ENCODE results near the gene ARHGEF3.
A peak's percentile ranks its signal among the peaks of the same experiment; 100 is the strongest.

ARHGEF3 gene

GRCh38 chr3:56816061-56816460 lies 14.3 kb upstream of the ARHGEF3 start:
- Histone ChIP-seq H3K27me3 (ENCODE audit: insufficient read depth, low read length) (no peaks in the 10 kb centered on the region), H2AFZ (ENCODE audit: low read depth, low read length) (no peak overlapping the region), H3K36me3 (ENCODE audit: insufficient read depth, low read length) (no peaks in the 10 kb centered on the region), H3K9me3 (ENCODE audit: low read length) (no peaks in the 10 kb centered on the region), H3K4me1 (ENCODE audit: insufficient read depth, low read length) (no peaks in the 10 kb centered on the region), H3K4me3 (ENCODE audit: low read length) (no peak overlapping the region)

GRCh38 chr3:56815589-56815988 lies 13.8 kb upstream of the ARHGEF3 start:
- no peak overlapping the region for H2AFZ ChIP-seq (ENCODE audit: low read depth, low read length)

GRCh38 chr3:56813653-56813960 lies 11.9 kb upstream of the ARHGEF3 start:
- H3K36me3 ChIP-seq (ENCODE audit: insufficient read depth, low read length) = no peaks in the 10 kb centered on the region
- H3K4me1 ChIP-seq (ENCODE audit: insufficient read depth, low read length) = no peaks in the 10 kb centered on the region

More at GRCh38 chr3:56815589-56815988, 13.8 kb upstream of the ARHGEF3 start:
- H3K4me3 ChIP-seq (ENCODE audit: low read length) = no peak overlapping the region
- H3K4me1 ChIP-seq (ENCODE audit: insufficient read depth, low read length) = no peaks in the 10 kb centered on the region
- H3K27me3 ChIP-seq (ENCODE audit: insufficient read depth, low read length) = no peaks in the 10 kb centered on the region
- no peaks in the 10 kb centered on the region for H3K36me3 ChIP-seq (ENCODE audit: insufficient read depth, low read length)
- no peaks in the 10 kb centered on the region for H3K9me3 ChIP-seq (ENCODE audit: low read length)

GRCh38 chr3:56812754-56813652 lies 11.3 kb upstream of the ARHGEF3 start:
- no peaks in the 10 kb centered on the region for H3K36me3 ChIP-seq (ENCODE audit: insufficient read depth, low read length)
- H2AFZ ChIP-seq (ENCODE audit: low read depth, low read length) = no peak overlapping the region
- H3K9me3 ChIP-seq (ENCODE audit: low read length) = no peaks in the 10 kb centered on the region
- no peaks in the 10 kb centered on the region for H3K4me1 ChIP-seq (ENCODE audit: insufficient read depth, low read length)
- no peaks in the 10 kb centered on the region for H3K27me3 ChIP-seq (ENCODE audit: insufficient read depth, low read length)
- no peak overlapping the region for H3K4me3 ChIP-seq (ENCODE audit: low read length)

More at GRCh38 chr3:56813653-56813960, 11.9 kb upstream of the ARHGEF3 start:
- no peaks in the 10 kb centered on the region for H3K27me3 ChIP-seq (ENCODE audit: insufficient read depth, low read length)
- no peak overlapping the region for H2AFZ ChIP-seq (ENCODE audit: low read depth, low read length)
- H3K9me3 ChIP-seq (ENCODE audit: low read length) = no peaks in the 10 kb centered on the region
- no peak overlapping the region for H3K4me3 ChIP-seq (ENCODE audit: low read length)

- Histone ChIP-seq H3K9me3 (ENCODE audit: low read length) (no peaks in the 10 kb centered on the region), H3K4me3 (ENCODE audit: low read length) (no peak overlapping the region), H3K27me3 (ENCODE audit: insufficient read depth, low read length) (no peaks in the 10 kb centered on the region), H3K36me3 (ENCODE audit: insufficient read depth, low read length) (no peaks in the 10 kb centered on the region), H3K4me1 (ENCODE audit: insufficient read depth, low read length) (no peaks in the 10 kb centered on the region), H2AFZ (ENCODE audit: low read depth, low read length) (no peak overlapping the region)
These were observed 9.9 kb upstream of the ARHGEF3 start for GRCh38 chr3:56811546-56812202.

- Histone ChIP-seq H2AFZ (ENCODE audit: low read depth, low read length) (no peak overlapping the region), H3K27me3 (ENCODE audit: insufficient read depth, low read length) (no peaks in the 10 kb centered on the region), H3K4me3 (ENCODE audit: low read length) (no peak overlapping the region), H3K36me3 (ENCODE audit: insufficient read depth, low read length) (no peaks in the 10 kb centered on the region), H3K4me1 (ENCODE audit: insufficient read depth, low read length) (no peaks in the 10 kb centered on the region), H3K9me3 (ENCODE audit: low read length) (no peaks in the 10 kb centered on the region)
These were observed 9.1 kb upstream of the ARHGEF3 start for GRCh38 chr3:56810577-56811545.

- Histone ChIP-seq H3K27me3 (ENCODE audit: insufficient read depth, low read length) (peaks cover 9% of the 10 kb centered on the region), H3K4me3 (ENCODE audit: low read length) (no peak overlapping the region), H2AFZ (ENCODE audit: low read depth, low read length) (no peak overlapping the region), H3K36me3 (ENCODE audit: insufficient read depth, low read length) (no peaks in the 10 kb centered on the region), H3K9me3 (ENCODE audit: low read length) (no peaks in the 10 kb centered on the region), H3K4me1 (ENCODE audit: insufficient read depth, low read length) (no peaks in the 10 kb centered on the region)
These were observed 4.7 kb upstream of the ARHGEF3 start for GRCh38 chr3:56806407-56806806.

GRCh38 chr3:56802790-56803189 lies 1.0 kb upstream of the ARHGEF3 start:
- Histone ChIP-seq H3K4me3 (ENCODE audit: low read length) (no peak overlapping the region), H3K27me3 (ENCODE audit: insufficient read depth, low read length) (peaks cover 22% of the 10 kb centered on the region), H2AFZ (ENCODE audit: low read depth, low read length) (no peak overlapping the region), H3K4me1 (ENCODE audit: insufficient read depth, low read length) (no peaks in the 10 kb centered on the region), H3K9me3 (ENCODE audit: low read length) (no peaks in the 10 kb centered on the region), H3K36me3 (ENCODE audit: insufficient read depth, low read length) (no peaks in the 10 kb centered on the region)

- Histone ChIP-seq H3K4me3 (ENCODE audit: low read length) (peak overlapping the region; percentile 50), H3K4me1 (ENCODE audit: insufficient read depth, low read length) (no peaks in the 10 kb centered on the region), H3K36me3 (ENCODE audit: insufficient read depth, low read length) (no peaks in the 10 kb centered on the region), H3K9me3 (ENCODE audit: low read length) (no peaks in the 10 kb centered on the region), H2AFZ (ENCODE audit: low read depth, low read length) (peak overlapping the region; percentile 81), H3K27me3 (ENCODE audit: insufficient read depth, low read length) (peaks cover 22% of the 10 kb centered on the region)
These were observed 613 bp upstream of the ARHGEF3 start for GRCh38 chr3:56802378-56802745.

- Histone ChIP-seq H3K36me3 (ENCODE audit: insufficient read depth, low read length) (no peaks in the 10 kb centered on the region), H3K4me3 (ENCODE audit: low read length) (peak overlapping the region; percentile 50), H3K9me3 (ENCODE audit: low read length) (no peaks in the 10 kb centered on the region), H3K27me3 (ENCODE audit: insufficient read depth, low read length) (peaks cover 22% of the 10 kb centered on the region), H3K4me1 (ENCODE audit: insufficient read depth, low read length) (no peaks in the 10 kb centered on the region), H2AFZ (ENCODE audit: low read depth, low read length) (peak overlapping the region; percentile 81)
These were observed 702 bp downstream of the ARHGEF3 start for GRCh38 chr3:56800832-56801661.

- Histone ChIP-seq H3K4me1 (ENCODE audit: insufficient read depth, low read length) (no peaks in the 10 kb centered on the region), H3K4me3 (ENCODE audit: low read length) (no peak overlapping the region), H3K36me3 (ENCODE audit: insufficient read depth, low read length) (no peaks in the 10 kb centered on the region), H3K9me3 (ENCODE audit: low read length) (no peaks in the 10 kb centered on the region), H3K27me3 (ENCODE audit: insufficient read depth, low read length) (peaks cover 22% of the 10 kb centered on the region), H2AFZ (ENCODE audit: low read depth, low read length) (no peak overlapping the region)
These were observed 1.5 kb downstream of the ARHGEF3 start for GRCh38 chr3:56800130-56800831.

All from neuron (in vitro differentiated cells).